Measurements from ENCODE around the gene BAHCC1. TPM values are rescaled to one million over a fixed set of nuclear protein-coding genes. Genes with fewer than 3 reads are reported as not detected.

BAHCC1 gene
- total and polyA plus RNA-seq, 10 of the 15 experiments (the other 5 are each of a cell fraction or from before 2014, with no cell fraction given): 0.03 to 0.14 (median 0.11) TPM; not detected in 6

DNA sequence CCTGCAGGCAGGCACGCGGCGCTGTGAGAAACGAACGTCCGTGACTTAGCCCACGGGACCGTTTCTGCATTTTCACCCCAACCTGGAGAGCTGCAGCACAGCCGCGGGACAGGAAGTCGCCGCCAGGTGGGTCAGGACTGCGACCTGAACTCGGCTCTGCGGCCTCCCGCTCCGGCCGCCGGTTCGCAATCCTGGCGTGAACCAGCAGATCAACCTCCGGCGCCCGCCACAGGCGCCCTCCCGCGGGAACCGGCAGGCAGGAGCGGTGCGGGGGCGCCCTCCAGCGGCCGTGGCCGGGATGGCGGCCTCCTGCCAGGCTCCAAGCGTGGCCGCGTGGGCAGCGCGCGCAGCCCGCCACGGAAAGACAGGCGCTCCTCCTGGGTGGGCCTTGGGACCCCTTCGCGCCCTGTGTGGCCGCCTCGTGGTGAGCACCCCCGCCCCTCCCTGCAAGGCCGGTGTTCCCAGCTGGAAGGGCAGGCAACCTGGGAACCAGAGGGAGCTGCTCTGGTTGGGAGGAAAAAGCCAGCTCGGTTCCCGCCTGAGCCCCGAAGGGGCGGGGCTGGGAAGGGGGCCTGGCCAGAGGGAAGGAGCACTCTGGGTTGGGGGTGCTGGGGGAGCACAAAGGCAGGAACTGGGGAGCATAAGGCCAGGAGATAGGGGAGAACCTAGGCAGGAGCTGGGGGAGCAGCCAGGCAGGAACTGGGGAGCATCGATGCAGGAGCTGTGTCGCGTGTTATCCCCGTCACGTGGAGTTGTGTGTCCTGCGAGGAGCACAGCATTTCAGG lies 89.1 kb downstream of the BAHCC1 start (continued):
- TF ChIP-seq, protein P1, sequence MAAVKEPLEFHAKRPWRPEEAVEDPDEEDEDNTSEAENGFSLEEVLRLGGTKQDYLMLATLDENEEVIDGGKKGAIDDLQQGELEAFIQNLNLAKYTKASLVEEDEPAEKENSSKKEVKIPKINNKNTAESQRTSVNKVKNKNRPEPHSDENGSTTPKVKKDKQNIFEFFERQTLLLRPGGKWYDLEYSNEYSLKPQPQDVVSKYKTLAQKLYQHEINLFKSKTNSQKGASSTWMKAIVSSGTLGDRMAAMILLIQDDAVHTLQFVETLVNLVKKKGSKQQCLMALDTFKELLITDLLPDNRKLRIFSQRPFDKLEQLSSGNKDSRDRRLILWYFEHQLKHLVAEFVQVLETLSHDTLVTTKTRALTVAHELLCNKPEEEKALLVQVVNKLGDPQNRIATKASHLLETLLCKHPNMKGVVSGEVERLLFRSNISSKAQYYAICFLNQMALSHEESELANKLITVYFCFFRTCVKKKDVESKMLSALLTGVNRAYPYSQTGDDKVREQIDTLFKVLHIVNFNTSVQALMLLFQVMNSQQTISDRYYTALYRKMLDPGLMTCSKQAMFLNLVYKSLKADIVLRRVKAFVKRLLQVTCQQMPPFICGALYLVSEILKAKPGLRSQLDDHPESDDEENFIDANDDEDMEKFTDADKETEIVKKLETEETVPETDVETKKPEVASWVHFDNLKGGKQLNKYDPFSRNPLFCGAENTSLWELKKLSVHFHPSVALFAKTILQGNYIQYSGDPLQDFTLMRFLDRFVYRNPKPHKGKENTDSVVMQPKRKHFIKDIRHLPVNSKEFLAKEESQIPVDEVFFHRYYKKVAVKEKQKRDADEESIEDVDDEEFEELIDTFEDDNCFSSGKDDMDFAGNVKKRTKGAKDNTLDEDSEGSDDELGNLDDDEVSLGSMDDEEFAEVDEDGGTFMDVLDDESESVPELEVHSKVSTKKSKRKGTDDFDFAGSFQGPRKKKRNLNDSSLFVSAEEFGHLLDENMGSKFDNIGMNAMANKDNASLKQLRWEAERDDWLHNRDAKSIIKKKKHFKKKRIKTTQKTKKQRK (IDR thresholded peaks at IDR 0.05; ENCODE audit: low read depth, low read length): no peak
- TF ChIP-seq HDAC2 (IDR thresholded peaks at IDR 0.05) (no peak), SPI1 (IDR thresholded peaks at IDR 0.05; ENCODE audit: borderline replicate concordance, insufficient read depth, low read depth, low read length) (no peak), SMC3 (IDR thresholded peaks at IDR 0.05; ENCODE audit: borderline replicate concordance, low read length) (peak; percentile 91), JUNB (IDR thresholded peaks at IDR 0.05) (no peak), RCOR1 (conservative IDR thresholded peaks at IDR 0.05; ENCODE audit: low read depth, low read length) (no peak), BRCA1 (IDR thresholded peaks at IDR 0.05; ENCODE audit: low read depth, low read length) (no peak), SMARCA5 (IDR thresholded peaks at IDR 0.05) (peak; percentile 88), ZNF207 (IDR thresholded peaks at IDR 0.05; ENCODE audit: borderline replicate concordance) (peak; percentile 88; the same call in 1 of the 2 replicates), CREB1 (IDR thresholded peaks at IDR 0.05; ENCODE audit: low read depth) (no peak), ZNF217 (IDR thresholded peaks at IDR 0.05) (peak; percentile 91), NBN (IDR thresholded peaks at IDR 0.05) (no peak), ZBED1 (IDR thresholded peaks at IDR 0.05; ENCODE audit: borderline replicate concordance) (no peak), SMAD1 (IDR thresholded peaks at IDR 0.05; ENCODE audit: low read depth, partially characterized antibody) (no peak), ESRRA (IDR thresholded peaks at IDR 0.05; ENCODE audit: low read length) (0 out of 2 replicates have a peak, but pooled peaks have one; percentile 48), NFYA (IDR thresholded peaks at IDR 0.05; ENCODE audit: borderline replicate concordance, low read depth, low read length) (no peak), ATF7 (IDR thresholded peaks at IDR 0.05; ENCODE audit: low read depth) (no peak)
- TF ChIP-seq, protein P2, sequence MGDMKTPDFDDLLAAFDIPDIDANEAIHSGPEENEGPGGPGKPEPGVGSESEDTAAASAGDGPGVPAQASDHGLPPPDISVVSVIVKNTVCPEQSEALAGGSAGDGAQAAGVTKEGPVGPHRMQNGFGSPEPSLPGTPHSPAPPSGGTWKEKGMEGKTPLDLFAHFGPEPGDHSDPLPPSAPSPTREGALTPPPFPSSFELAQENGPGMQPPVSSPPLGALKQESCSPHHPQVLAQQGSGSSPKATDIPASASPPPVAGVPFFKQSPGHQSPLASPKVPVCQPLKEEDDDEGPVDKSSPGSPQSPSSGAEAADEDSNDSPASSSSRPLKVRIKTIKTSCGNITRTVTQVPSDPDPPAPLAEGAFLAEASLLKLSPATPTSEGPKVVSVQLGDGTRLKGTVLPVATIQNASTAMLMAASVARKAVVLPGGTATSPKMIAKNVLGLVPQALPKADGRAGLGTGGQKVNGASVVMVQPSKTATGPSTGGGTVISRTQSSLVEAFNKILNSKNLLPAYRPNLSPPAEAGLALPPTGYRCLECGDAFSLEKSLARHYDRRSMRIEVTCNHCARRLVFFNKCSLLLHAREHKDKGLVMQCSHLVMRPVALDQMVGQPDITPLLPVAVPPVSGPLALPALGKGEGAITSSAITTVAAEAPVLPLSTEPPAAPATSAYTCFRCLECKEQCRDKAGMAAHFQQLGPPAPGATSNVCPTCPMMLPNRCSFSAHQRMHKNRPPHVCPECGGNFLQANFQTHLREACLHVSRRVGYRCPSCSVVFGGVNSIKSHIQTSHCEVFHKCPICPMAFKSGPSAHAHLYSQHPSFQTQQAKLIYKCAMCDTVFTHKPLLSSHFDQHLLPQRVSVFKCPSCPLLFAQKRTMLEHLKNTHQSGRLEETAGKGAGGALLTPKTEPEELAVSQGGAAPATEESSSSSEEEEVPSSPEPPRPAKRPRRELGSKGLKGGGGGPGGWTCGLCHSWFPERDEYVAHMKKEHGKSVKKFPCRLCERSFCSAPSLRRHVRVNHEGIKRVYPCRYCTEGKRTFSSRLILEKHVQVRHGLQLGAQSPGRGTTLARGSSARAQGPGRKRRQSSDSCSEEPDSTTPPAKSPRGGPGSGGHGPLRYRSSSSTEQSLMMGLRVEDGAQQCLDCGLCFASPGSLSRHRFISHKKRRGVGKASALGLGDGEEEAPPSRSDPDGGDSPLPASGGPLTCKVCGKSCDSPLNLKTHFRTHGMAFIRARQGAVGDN (IDR thresholded peaks at IDR 0.05): no peak; the same call in 1 of the 2 replicates
- TF ChIP-seq, protein P3, sequence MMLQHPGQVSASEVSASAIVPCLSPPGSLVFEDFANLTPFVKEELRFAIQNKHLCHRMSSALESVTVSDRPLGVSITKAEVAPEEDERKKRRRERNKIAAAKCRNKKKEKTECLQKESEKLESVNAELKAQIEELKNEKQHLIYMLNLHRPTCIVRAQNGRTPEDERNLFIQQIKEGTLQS (IDR thresholded peaks at IDR 0.05; ENCODE audit: borderline replicate concordance, extremely low read depth, low read depth, low read length): no peak
- TF ChIP-seq, protein P4, sequence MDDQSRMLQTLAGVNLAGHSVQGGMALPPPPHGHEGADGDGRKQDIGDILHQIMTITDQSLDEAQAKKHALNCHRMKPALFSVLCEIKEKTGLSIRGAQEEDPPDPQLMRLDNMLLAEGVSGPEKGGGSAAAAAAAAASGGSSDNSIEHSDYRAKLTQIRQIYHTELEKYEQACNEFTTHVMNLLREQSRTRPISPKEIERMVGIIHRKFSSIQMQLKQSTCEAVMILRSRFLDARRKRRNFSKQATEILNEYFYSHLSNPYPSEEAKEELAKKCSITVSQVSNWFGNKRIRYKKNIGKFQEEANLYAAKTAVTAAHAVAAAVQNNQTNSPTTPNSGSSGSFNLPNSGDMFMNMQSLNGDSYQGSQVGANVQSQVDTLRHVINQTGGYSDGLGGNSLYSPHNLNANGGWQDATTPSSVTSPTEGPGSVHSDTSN (IDR thresholded peaks at IDR 0.05; ENCODE audit: insufficient replicate concordance, low read depth, low read length): no peak
- TF ChIP-seq, protein P5, sequence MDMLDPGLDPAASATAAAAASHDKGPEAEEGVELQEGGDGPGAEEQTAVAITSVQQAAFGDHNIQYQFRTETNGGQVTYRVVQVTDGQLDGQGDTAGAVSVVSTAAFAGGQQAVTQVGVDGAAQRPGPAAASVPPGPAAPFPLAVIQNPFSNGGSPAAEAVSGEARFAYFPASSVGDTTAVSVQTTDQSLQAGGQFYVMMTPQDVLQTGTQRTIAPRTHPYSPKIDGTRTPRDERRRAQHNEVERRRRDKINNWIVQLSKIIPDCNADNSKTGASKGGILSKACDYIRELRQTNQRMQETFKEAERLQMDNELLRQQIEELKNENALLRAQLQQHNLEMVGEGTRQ (IDR thresholded peaks at IDR 0.05; ENCODE audit: borderline replicate concordance, low read depth, low read length): no peak
